ENCODE data around the gene CCDC134.

CCDC134 gene

DNA sequence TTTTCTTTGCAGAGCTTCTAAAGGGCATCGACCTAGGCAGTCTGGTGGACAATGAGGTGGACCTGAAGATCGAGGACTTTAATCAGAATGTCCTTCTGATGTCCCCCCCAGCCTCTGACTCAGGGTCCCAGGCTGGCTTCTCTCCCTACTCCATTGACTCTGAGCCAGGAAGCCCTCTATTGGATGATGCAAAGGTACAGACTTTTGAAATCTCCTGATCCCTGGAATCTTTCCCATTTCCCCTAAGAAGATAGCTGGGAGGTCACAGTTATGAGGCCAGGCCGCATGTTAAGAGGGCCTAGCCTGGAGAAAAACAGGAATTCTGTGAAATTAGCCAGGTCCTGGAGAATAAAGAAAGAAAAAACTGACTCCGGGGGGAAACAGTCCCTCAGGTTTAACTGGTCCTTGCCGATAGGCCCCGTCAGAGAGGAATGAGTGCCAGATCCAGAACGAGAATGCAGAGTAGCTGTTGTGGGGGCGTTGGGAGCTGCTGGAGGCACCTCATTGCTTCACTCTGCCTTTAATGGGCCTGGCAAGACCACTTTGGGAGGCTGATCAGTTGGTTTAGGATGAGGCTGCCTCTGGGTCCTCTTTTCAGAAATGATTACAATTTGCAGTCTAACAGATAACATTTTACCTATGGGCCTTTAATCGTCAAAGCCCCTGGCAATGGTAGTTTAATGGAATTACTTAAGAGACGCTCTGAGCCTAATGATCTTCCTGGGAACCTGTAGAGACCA lies 75.2 kb downstream of the CCDC134 start:
- no peaks in the 10 kb centered on the region for H3K27me3 ChIP-seq (ENCODE audit: insufficient read depth, low read length)
- H4K8ac ChIP-seq (ENCODE audit: low read depth, low read length) = no peak overlapping the region
- no peak overlapping the region for H3K4ac ChIP-seq (ENCODE audit: low read depth, low read length)
- H3K79me1 ChIP-seq (ENCODE audit: low read length) = no peaks in the 10 kb centered on the region
- WGBS (ENCODE audit: extremely low coverage, insufficient coverage, insufficient read length) = no CpG with 5 or more reads among the region's 10 CpGs
- peaks cover 50 to 71% of the 10 kb centered on the region in 2 experiments for H3K36me3 ChIP-seq (ENCODE audit: control insufficient read depth in 1 of 2, insufficient read depth in 2 of 2, low read length in 2 of 2)
- H3K14ac ChIP-seq (ENCODE audit: low read length) = no peak overlapping the region
- H3K79me2 ChIP-seq (ENCODE audit: control insufficient read depth, insufficient read depth, low read length, poor library complexity) = no peaks in the 10 kb centered on the region
- no peak overlapping the region for H3K4me2 ChIP-seq (ENCODE audit: low read length)
- no peak overlapping the region for H2BK12ac ChIP-seq (ENCODE audit: low read length)
- no peak overlapping the region for H3K9ac ChIP-seq (ENCODE audit: low read length)
- no peak overlapping the region for H2BK5ac ChIP-seq (ENCODE audit: low read depth, low read length, poor library complexity)
- H3K9me3 ChIP-seq (ENCODE audit: insufficient read depth, low read depth, low read length) = no peaks in the 10 kb centered on the region
- no peak overlapping the region for H3K4me3 ChIP-seq (ENCODE audit: low read depth, low read length)
- no peaks in the 10 kb centered on the region for H3K4me1 ChIP-seq (ENCODE audit: control insufficient read depth in 1 of 2, insufficient read depth in 2 of 2, low read length in 2 of 2)
- H2AFZ ChIP-seq (ENCODE audit: insufficient read depth, low read length, poor library complexity) = no peak overlapping the region
- no peak overlapping the region for H2BK120ac ChIP-seq (ENCODE audit: insufficient read depth, low read length, poor library complexity)
- H4K91ac ChIP-seq (ENCODE audit: low read depth, low read length) = no peak overlapping the region
- no peak overlapping the region for H3K23ac ChIP-seq (ENCODE audit: low read length)
- H4K12ac ChIP-seq (ENCODE audit: low read depth, low read length) = no peak overlapping the region
- H2AK5ac ChIP-seq (ENCODE audit: low read length) = no peak overlapping the region
- H3K18ac ChIP-seq (ENCODE audit: low read length) = no peak overlapping the region
- no peak overlapping the region for H3K27ac ChIP-seq (ENCODE audit: low read depth, low read length)
- DNase-seq = no peak

All from trophoblast cell (in vitro differentiated cells and primary cell).